Ovary (tissue), 3 donors: ENCODE data around the gene SYNGR2.

Experiments
- CTCF ChIP-seq, 3 donors: fragments of 450-650 bp in 2 of 3; fragments of 200-600 bp in 1 of 3; IDR thresholded peaks; one replicate each; pipeline versions ENCODE4 v1.5.1 to v1.8.0; 2016 to 2022; ENCODE audit warnings: antibody characterized with exemption in 3 of 3, mild to moderate bottlenecking in 1 of 3
- EP300 ChIP-seq: sonication (generic); formaldehyde crosslinking; IDR thresholded peaks from one replicate; pipeline ENCODE4 v1.6.1; 2017; ENCODE audit warnings: antibody characterized with exemption
- POLR2A ChIP-seq: fragments of 450-650 bp; IDR thresholded peaks from one replicate; pipeline ENCODE4 v1.6.1; 2017; ENCODE audit warnings: antibody characterized with exemption, mild to moderate bottlenecking, moderate library complexity
- donor health status: DM: no; HTN: no; CAD: no.

GRCh38 chr17:78154903-78155811 lies 13.2 kb upstream of the SYNGR2 start:
- no peak for TF ChIP-seq CTCF (IDR thresholded peaks at IDR 0.05)
- TF ChIP-seq POLR2A = no peak
- no peak for TF ChIP-seq EP300
